Measurements from ENCODE around the gene MARK2. TPM values are rescaled to one million over a fixed set of nuclear protein-coding genes. Genes with fewer than 3 reads are reported as not detected.
A peak's percentile ranks its signal among the peaks of the same experiment; 100 is the strongest.
"Not testable (repeated sequence)": the region's sequence is repeated elsewhere in the genome, so short reads cannot be mapped to it uniquely, and the experiment has no call there.

The MARK2 gene
- 15.2 and 15.4 TPM in 2 replicates for polyA plus RNA-seq (2014; cell fraction: cytosol; rRNA removed)
- 9.8 and 11.1 TPM in 2 replicates for polyA plus RNA-seq (2014; cell fraction: nucleus; rRNA removed)

DNA sequence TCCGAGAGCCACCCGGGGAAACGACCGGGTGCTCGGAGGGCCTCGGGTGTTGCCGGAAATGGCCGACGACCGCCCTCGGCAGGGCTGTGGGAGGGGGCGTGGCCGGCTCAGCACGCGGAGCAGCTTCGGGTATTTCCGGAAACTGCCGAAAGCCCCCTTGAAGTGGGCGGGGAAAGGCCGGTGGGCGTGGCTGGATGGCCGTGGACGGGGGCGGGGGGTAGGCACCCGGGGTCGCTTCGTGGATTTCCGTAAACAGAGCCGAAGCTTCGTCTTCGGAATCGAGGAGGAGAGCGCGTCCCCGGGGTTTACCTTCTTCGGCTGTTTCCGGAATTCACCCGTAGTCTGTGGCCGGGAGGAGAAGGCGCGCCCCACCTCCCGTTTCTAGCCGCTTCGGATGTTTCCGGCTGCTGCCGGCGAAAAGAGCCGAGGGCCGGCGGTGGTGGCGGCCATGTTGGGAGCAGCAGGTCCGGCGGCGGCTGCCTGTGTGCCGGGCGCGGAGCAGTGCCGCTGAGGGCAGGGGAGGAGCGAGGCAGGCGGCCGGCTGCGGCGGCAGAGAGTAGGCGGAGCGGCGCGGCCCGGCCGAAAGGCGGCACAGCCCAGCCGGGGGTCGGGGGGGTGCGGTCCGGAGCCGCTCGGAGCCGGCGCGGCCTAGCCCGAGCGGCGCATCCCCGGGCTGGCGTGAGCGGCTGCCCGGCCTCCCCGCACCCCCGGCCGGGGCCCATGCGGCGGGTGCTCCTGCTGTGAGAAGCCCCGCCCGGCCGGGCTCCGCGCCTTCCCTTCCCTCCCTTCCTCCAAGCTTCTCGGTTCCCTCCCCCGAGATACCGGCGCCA lies at the start of gene MARK2:
MARK2 (plus strand) TSS at position 433 of the 830 bp plus-strand sequence; CDS start at position 830, 397 bp downstream.
- peak; percentile 98 for DNase-seq (ENCODE audit: low spot score)

DNA sequence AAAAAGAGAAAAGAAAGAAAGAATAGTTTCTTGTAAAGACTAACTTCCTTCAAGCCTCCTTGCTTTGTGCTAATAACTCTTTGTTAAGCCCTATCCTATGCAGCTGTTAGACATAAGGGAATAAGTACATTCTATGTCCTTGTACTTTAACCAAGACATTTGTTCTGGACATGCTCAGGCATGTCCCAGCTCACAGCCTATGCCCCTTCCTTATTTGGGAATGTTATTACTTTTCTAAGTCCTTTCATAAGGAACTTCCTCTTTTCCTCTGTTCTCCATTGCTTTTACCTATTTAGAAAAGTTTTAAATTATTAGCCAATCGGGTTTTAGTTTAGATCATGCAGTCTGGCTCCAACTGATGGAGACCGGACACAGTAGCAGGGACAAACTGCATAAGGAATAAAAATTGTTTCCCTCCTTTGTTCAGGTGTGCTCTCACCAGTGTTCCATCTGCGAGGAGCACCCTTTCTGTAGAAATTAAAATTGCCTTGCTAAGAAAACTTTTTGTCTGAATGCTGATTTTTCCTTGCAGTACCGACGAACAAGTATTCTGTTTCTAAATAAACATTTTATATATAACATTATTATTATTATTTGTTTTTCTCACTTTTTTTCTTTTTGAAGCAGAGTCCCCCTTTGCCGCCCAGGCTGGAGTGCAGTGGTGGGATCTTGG lies 47.3 kb upstream of the MARK2 start:
- no peak for DNase-seq (ENCODE audit: low spot score)

GRCh38 chr11:63793161-63793560 lies 45.7 kb upstream of the MARK2 start:
- DNase-seq (ENCODE audit: low spot score), result no peak

DNA sequence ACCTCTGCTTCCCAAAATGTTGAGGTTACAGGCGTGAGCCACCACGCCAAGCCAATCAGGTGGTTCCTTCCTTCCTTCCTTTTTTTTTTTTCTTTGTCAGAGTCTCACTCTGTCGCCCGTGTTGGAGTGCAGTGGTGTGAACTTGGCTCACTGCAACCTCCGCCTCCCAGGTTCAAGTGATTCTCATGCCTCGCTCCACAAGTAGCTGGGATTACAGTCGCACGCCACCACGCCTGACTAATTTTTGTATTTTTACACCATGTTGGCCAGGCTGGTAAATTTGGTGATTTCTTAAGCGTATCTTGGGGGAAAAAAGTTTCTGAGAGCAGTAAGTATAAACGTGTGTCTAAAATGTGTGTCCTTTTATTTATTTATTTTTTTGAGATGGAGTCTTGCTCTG lies 43.8 kb upstream of the MARK2 start:
- no peak for DNase-seq (ENCODE audit: low spot score)

- DNase-seq (ENCODE audit: low spot score), result no peak
These were observed 38.0 kb upstream of the MARK2 start for GRCh38 chr11:63800921-63801320.

GRCh38 chr11:63802637-63803414 lies 36.1 kb upstream of the MARK2 start:
- peak; percentile 78 for DNase-seq (ENCODE audit: low spot score)

DNA sequence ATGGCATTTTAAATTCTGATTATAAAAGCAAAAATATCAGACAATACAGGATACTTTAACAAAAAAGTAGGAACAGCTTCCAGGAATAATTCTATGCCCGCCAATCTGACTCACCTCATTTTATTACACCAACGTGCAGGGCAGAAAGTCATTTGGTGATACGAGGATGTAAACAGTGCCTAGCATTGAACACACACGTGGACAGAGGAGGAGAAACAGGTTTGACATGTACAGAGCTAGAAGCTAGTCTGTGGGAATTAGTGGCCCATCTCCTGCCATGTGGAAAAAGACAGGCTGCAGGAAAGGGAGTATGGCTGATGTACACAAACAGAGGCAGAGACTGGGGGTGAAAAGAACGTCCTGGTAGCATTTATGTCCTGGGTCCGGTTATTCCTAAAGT lies 34.7 kb upstream of the MARK2 start:
- DNase-seq (ENCODE audit: low spot score), result no peak

GRCh38 chr11:63805844-63806415 lies 33.0 kb upstream of the MARK2 start:
- no peak for DNase-seq (ENCODE audit: low spot score)

GRCh38 chr11:63810383-63810782 lies 28.5 kb upstream of the MARK2 start:
- not testable (repeated sequence) for DNase-seq (ENCODE audit: low spot score)

DNA sequence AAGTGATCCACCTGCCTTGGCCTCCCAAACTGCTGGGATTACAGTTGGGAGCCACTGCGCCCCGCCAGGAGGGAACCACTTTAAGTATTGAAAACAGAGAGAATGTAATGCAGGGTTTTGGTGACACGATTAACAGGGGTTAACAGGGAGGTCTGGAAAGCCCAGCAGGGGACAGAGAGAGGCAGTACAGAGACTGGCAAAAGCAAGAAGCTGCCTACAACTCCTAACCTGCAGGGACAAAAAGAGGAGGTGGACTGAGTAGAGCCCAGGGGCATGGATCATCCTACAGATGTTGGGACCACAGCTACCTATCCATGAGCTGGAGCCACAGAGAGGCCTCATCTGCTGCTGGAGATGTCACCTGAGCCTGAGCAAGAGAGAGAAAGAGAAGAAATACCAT lies 27.4 kb upstream of the MARK2 start:
- DNase-seq (ENCODE audit: low spot score), result no peak

GRCh38 chr11:63813035-63813562 lies 25.8 kb upstream of the MARK2 start, which contains the start of gene SPINDOC:
SPINDOC (plus strand) TSS chr11:63813456; CDS start chr11:63813687, 231 bp downstream.
- DNase-seq (ENCODE audit: low spot score), result peak; percentile 71

DNA sequence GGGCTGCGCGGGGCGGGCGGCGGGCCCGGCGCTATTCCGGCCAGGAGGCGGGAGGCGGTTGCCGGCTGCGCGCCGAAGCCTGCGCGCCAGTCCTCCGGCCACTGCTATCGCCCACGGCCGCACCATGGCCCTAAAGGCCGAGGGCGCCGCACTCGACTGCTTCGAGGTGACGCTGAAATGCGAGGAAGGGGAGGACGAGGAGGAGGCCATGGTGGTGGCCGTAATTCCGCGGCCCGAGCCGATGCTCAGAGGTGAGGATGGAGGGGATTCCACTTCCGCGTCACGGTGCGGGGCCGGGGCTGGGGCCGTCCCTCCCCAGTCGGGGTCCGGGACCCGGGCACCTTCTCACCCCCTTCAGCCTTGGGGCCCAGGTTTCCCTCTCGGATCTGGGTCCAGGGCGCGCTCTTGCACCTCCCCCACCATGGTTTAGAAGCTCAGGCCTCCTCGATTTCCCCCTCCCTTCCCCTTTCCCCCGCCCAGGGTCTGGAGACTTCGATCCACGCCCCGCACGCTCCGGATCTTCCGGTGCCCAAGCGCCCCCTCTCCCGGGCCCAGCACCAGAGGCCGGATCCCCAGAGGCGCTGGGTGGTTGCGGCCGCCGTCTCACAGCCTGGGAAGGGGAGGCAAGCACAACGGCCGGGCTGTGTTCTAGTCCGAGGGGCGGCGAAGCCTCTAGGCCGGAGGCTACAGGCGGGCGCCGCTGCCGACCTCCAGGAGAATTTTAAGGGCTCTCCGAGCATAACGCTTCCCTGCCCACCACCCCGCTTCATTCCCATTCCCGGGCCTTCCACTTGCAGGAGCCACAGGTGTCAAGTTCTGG lies 25.1 kb upstream of the MARK2 start:
- DNase-seq (ENCODE audit: low spot score), result peak; percentile 55

- DNase-seq (ENCODE audit: low spot score), result no peak
These were observed 24.6 kb upstream of the MARK2 start for GRCh38 chr11:63814383-63814736.

- DNase-seq (ENCODE audit: low spot score), result no peak
These were observed 22.7 kb upstream of the MARK2 start for GRCh38 chr11:63816166-63816565.

DNA sequence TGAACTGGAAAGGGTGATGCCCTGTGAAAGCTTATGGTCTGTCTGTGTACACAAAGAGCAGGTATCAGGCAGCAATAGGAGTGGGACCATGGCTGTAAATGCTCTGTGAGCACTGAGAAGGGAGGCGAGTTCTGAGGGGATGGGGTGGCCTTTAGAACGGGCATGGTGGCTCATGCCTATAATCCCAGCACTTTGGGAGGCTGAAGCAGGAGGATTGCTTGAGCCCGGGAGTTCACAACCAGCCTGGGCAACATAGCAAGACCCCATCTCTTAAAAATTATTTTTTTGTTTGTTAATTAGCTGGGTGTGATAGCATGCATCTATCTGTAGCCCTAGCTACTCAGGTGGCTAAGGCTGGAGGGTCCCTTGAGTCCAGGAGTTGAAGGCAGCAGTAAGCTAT lies 22.2 kb upstream of the MARK2 start:
- no peak for DNase-seq (ENCODE audit: low spot score)

- no peak for DNase-seq (ENCODE audit: low spot score)
These were observed 21.0 kb upstream of the MARK2 start for GRCh38 chr11:63817758-63818498.

- DNase-seq (ENCODE audit: low spot score), result no peak
These were observed 20.3 kb upstream of the MARK2 start for GRCh38 chr11:63818609-63819008.

GRCh38 chr11:63821411-63821810 lies 17.5 kb upstream of the MARK2 start:
- no peak for DNase-seq (ENCODE audit: low spot score)

DNA sequence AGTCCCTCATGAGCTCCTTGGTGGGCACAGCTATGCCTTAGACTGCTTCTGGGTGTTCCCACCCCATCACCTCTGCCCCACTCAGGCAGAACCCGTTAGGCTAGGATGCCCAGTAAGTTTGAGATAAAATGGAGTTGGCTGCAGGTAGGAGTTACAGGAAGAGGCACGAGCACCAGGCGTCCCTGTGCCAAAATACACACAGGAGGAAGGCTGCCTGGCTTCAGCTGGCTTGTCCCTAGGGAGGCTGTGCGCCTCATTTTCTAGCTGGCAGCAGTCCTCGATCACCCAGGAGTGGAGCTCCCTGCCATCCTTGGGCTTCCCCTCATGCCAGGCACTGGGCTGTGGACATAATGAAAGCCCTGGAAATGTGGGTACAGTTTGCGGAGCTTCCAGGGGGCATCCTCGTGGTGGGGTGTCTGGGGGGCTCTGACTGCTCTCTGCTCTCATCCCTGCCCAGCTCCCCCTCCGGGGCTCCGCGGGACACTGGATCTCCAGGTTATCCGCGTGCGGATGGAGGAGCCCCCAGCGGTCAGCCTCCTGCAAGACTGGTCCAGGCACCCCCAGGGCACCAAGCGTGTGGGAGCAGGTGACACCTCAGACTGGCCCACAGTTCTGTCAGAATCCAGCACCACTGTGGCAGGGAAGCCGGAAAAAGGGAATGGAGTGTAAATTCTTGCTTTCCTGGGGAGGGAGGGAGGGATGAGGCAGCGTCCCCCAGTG lies 12.3 kb upstream of the MARK2 start:
- no peak for DNase-seq (ENCODE audit: low spot score)
